Immature natural killer cell (primary cell): ENCODE results near the gene MORF4L1. TPM values are rescaled to one million over a fixed set of nuclear protein-coding genes. Genes with fewer than 3 reads are reported as not detected.
"Not testable (repeated sequence)": the region's sequence is repeated elsewhere in the genome, so short reads cannot be mapped to it uniquely, and the experiment has no call there.

ENCODE experiments used
- DNase-seq, 3 donors: peaks; one replicate each; pipeline ENCODE4 v3.0.0; 2022; ENCODE audit warnings: mixed read lengths in 1 of 3
- H3K27ac Mint-ChIP-seq, 6 donors: one replicate each; pipeline ENCODE4 v1.8.0; 2020; ENCODE audit warnings: mixed read lengths in 6 of 6, mild to moderate bottlenecking in 5 of 6, inconsistent platforms in 4 of 6, moderate library complexity in 3 of 6
- H3K27me3 Mint-ChIP-seq, 3 donors: one replicate each; pipeline ENCODE4 v1.8.0; 2020 to 2021; ENCODE audit warnings: low read depth in 3 of 3, mild to moderate bottlenecking in 3 of 3, mixed read lengths in 3 of 3, moderate library complexity in 3 of 3, inconsistent platforms in 1 of 3
- H3K36me3 Mint-ChIP-seq, 3 donors: one replicate each; pipeline ENCODE4 v1.8.0; 2020; ENCODE audit warnings: mixed read lengths in 3 of 3, inconsistent platforms in 2 of 3, mild to moderate bottlenecking in 2 of 3
- H3K4me1 Mint-ChIP-seq, 2 donors: one replicate each; pipeline ENCODE4 v1.8.0; 2020; ENCODE audit warnings: inconsistent platforms in 2 of 2, mild to moderate bottlenecking in 2 of 2, mixed read lengths in 2 of 2, moderate library complexity in 1 of 2
- H3K4me3 Mint-ChIP-seq, 5 donors: one replicate each; pipeline ENCODE4 v1.8.0; 2020; ENCODE audit warnings: mild to moderate bottlenecking in 5 of 5, mixed read lengths in 5 of 5, inconsistent platforms in 3 of 5, moderate library complexity in 3 of 5
- H3K9me3 Mint-ChIP-seq, 6 donors: one replicate each; pipeline ENCODE4 v1.8.0; 2020; ENCODE audit warnings: mild to moderate bottlenecking in 6 of 6, mixed read lengths in 6 of 6, inconsistent platforms in 4 of 6, moderate library complexity in 3 of 6
- polyA plus RNA-seq, 3 donors: library from polyadenylated mRNA; unstranded; fragments of 300-500 nt; fragmentation: Illumina TruSeq; gene quantifications; one replicate each; pipeline ENCODE4 v1.2.3, GENCODE V29; 2021

Gene MORF4L1
- polyA plus RNA-seq, 3 donors from 2014 or later, result 235 to 280 (median 253) TPM

DNA sequence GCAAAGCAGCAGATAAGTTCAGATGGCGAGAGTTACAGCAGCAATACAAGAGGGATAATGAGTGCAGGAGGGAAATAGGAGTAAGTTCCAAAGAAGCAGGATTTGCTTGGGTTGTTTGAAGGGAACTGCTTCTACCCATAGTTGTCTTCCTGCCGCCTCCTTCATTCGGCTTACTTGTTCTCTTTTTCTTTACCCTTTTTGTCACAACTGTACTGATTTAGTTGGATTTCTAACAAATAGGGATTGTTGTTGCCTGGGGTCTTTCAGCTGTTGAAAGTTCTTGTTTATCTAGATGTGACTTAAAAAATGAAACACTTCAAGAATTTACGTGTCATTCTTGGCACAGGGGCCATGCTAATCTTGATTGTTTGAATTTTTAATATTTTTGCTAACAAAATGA, 25.9 kb downstream of the MORF4L1 start:
- peaks cover 15 to 41% (median 40%) of the 10 kb centered on the region in 3 donors for H3K36me3 Mint-ChIP-seq
- peaks cover 3 to 19% of the 10 kb centered on the region in 2 donors for H3K4me1 Mint-ChIP-seq
- DNase-seq, result no peak
- peak overlapping the region in 1 of 6 donors; percentile 42 for H3K27ac Mint-ChIP-seq
- H3K9me3 Mint-ChIP-seq, result no peaks in the 10 kb centered on the region
- peaks cover 6 to 7% (median 7%) of the 10 kb centered on the region in 3 donors for H3K27me3 Mint-ChIP-seq
- no peak overlapping the region for H3K4me3 Mint-ChIP-seq

GRCh38 chr15:78900819-78901533, 28.3 kb downstream of the MORF4L1 start:
- H3K9me3 Mint-ChIP-seq, H3K27ac Mint-ChIP-seq, H3K4me3 Mint-ChIP-seq, DNase-seq: not testable (repeated sequence)
- peaks cover 5 to 41% (median 38%) of the 10 kb centered on the region in 3 donors for H3K36me3 Mint-ChIP-seq
- H3K27me3 Mint-ChIP-seq, result peaks cover 2 to 11% (median 7%) of the 10 kb centered on the region in 3 donors
- peaks cover 3 to 23% of the 10 kb centered on the region in 2 donors for H3K4me1 Mint-ChIP-seq

- not testable (repeated sequence) for H3K4me3 Mint-ChIP-seq
- Mint-ChIP-seq H3K27ac (peak overlapping the region in 3 of 6 donors; percentile 37 to 69 (median 61)), H3K27me3 (peaks cover 2 to 11% (median 7%) of the 10 kb centered on the region in 3 donors)
Measured at GRCh38 chr15:78902281-78903032, 29.8 kb downstream of the MORF4L1 start.

DNA sequence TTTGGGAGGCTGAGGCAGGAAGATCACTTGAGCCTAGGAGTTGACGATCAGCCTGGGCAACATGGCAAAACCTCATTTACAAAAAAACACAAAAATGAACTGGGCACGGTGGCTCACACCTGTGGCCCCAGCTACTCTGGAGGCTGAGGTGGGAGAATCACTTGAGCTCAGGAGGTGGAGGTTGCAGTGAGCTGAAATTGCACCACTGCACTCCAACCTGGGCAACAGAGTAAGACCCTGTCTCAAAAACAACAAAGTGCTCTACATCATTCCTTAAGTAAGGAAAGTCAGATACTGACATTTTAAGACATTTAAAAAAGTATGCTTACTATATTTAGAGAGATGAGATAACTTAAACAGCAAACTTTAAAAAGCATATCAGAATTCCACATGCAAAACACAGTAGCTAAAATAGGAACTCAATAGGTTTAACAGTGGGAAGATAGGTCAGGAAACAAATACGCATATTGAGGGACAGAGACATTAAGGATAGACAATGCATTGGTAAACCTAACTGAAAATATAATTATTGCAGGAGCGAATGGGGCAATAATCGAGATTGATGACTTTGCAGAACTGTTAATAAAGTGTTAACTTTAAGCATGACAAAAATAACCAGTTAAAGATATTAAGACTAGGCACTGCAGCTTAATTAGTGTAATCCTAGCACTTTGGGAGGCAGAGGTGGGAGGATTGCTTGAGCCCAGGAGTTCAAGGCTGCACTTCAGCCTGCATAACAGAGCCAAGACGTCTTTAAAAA, 32.1 kb downstream of the MORF4L1 start:
- H3K4me1 Mint-ChIP-seq, result peaks cover 3 to 44% of the 10 kb centered on the region in 2 donors
- no peak overlapping the region for H3K4me3 Mint-ChIP-seq
- H3K36me3 Mint-ChIP-seq, result peaks cover 14 to 55% (median 21%) of the 10 kb centered on the region in 3 donors
- peak overlapping the region in 5 of 6 donors; percentile 5 to 59 (median 13) for H3K27ac Mint-ChIP-seq
- H3K9me3 Mint-ChIP-seq, result no peaks in the 10 kb centered on the region
- DNase-seq, result no peak
- peaks cover 2 to 6% (median 4%) of the 10 kb centered on the region in 3 donors for H3K27me3 Mint-ChIP-seq

More at GRCh38 chr15:78902281-78903032, 29.8 kb downstream of the MORF4L1 start:
- Mint-ChIP-seq H3K4me1 (peaks cover 3 to 34% of the 10 kb centered on the region in 2 donors), H3K36me3 (peaks cover 13 to 46% (median 33%) of the 10 kb centered on the region in 3 donors)
- DNase-seq, H3K9me3 Mint-ChIP-seq: not testable (repeated sequence)

DNA sequence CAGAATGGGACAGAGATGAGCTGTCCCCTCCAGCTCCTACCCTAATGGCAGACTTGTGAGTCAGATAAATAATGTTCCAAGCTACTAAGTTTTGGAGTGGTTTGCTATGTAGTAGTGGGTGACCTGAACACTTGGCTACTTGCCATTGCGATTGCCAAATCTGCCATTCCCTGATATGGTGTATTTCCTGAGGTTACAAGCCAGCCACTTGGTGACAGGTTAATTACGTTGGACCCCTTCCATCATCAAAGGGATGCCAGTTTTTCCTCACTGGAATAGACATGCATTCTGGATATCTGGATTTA, 33.6 kb downstream of the MORF4L1 start:
- Mint-ChIP-seq H3K27ac (no peak overlapping the region), H3K9me3 (no peaks in the 10 kb centered on the region), H3K36me3 (peaks cover 14 to 60% (median 24%) of the 10 kb centered on the region in 3 donors), H3K4me1 (peaks cover 14 to 54% of the 10 kb centered on the region in 2 donors), H3K27me3 (peaks cover 2 to 4% (median 2%) of the 10 kb centered on the region in 3 donors), H3K4me3 (no peak overlapping the region)
- DNase-seq, result no peak

DNA sequence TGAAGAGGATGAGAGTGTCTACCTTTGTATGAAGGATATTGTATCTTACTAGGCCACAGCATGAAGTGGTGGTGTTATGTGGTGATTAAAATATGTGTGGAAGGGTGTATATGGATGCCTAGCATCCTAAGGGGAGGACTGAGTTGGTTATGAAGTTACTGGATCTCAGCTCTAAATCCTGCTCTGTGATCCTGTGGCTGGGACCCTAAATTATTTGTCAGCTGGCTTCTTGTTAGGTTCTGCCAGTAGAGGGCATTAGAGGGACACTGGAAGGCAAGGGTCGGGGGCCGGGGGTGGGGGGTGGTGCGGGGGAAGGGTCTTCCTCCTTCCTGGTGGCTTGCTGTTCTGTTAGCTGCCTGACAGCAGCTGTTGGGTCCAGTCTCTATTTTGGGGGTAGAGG, 34.9 kb downstream of the MORF4L1 start:
- Mint-ChIP-seq H3K36me3 (peaks cover 13 to 57% (median 16%) of the 10 kb centered on the region in 3 donors), H3K4me1 (peaks cover 14 to 61% of the 10 kb centered on the region in 2 donors), H3K4me3 (no peak overlapping the region), H3K27me3 (peaks cover 0 to 4% (median 2%) of the 10 kb centered on the region in 3 donors), H3K27ac (peak overlapping the region in 2 of 6 donors; percentile 15 to 43), H3K9me3 (no peaks in the 10 kb centered on the region)
- DNase-seq, result no peak

- no peak for DNase-seq
- peaks cover 11 to 54% (median 13%) of the 10 kb centered on the region in 3 donors for H3K36me3 Mint-ChIP-seq
- peaks cover 0 to 4% (median 2%) of the 10 kb centered on the region in 3 donors for H3K27me3 Mint-ChIP-seq
- peaks cover 16 to 63% of the 10 kb centered on the region in 2 donors for H3K4me1 Mint-ChIP-seq
- no peak overlapping the region for H3K4me3 Mint-ChIP-seq
- H3K9me3 Mint-ChIP-seq, result no peaks in the 10 kb centered on the region
- peak overlapping the region in 3 of 6 donors; percentile 26 to 76 (median 39) for H3K27ac Mint-ChIP-seq
Measured at GRCh38 chr15:78909160-78909695, 36.5 kb downstream of the MORF4L1 start.

- peaks cover 0 to 4% (median 2%) of the 10 kb centered on the region in 3 donors for H3K27me3 Mint-ChIP-seq
- H3K4me3 Mint-ChIP-seq, result no peak overlapping the region
- H3K27ac Mint-ChIP-seq, result peak overlapping the region in 5 of 6 donors; percentile 17 to 68 (median 46)
- H3K4me1 Mint-ChIP-seq, result peaks cover 18 to 60% of the 10 kb centered on the region in 2 donors
- H3K9me3 Mint-ChIP-seq, result no peaks in the 10 kb centered on the region
- peaks cover 9 to 51% (median 13%) of the 10 kb centered on the region in 3 donors for H3K36me3 Mint-ChIP-seq
- DNase-seq, result peak in 1 of 3 donors; percentile 16
Measured at GRCh38 chr15:78909791-78910228, 37.1 kb downstream of the MORF4L1 start.

DNA sequence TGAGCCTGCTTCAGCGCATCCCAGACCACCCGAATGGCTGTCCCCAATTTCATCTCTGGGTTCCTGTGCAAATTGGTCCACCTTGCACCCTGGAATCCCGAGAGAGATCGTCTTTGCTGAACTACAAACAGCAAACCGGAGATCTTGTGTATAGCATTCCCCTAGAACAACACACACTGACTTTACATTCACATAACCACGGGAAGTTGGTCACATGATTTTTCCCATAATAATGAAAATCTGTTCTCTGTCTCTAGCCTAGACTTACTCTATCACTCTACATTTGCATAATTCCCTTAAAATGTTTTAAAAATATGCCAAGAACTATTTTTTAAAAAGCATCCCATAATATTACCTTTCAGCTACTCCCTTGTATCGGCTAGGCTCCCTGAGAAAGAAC, 37.6 kb downstream of the MORF4L1 start:
- Mint-ChIP-seq H3K4me3 (no peak overlapping the region), H3K27me3 (peaks cover 0 to 4% (median 2%) of the 10 kb centered on the region in 3 donors), H3K36me3 (peaks cover 8 to 48% (median 13%) of the 10 kb centered on the region in 3 donors), H3K27ac (peak overlapping the region in 5 of 6 donors; percentile 17 to 68 (median 46)), H3K4me1 (peaks cover 18 to 57% of the 10 kb centered on the region in 2 donors), H3K9me3 (no peaks in the 10 kb centered on the region)
- DNase-seq, result no peak

- Mint-ChIP-seq H3K36me3 (peaks cover 6 to 37% (median 8%) of the 10 kb centered on the region in 3 donors), H3K4me1 (peaks cover 18 to 55% of the 10 kb centered on the region in 2 donors), H3K4me3 (no peak overlapping the region), H3K27me3 (peaks cover 0 to 2% (median 0%) of the 10 kb centered on the region in 3 donors), H3K9me3 (no peaks in the 10 kb centered on the region), H3K27ac (peak overlapping the region in 1 of 6 donors; percentile 41)
- DNase-seq, result no peak
Measured at GRCh38 chr15:78912316-78912715, 39.6 kb downstream of the MORF4L1 start.

DNA sequence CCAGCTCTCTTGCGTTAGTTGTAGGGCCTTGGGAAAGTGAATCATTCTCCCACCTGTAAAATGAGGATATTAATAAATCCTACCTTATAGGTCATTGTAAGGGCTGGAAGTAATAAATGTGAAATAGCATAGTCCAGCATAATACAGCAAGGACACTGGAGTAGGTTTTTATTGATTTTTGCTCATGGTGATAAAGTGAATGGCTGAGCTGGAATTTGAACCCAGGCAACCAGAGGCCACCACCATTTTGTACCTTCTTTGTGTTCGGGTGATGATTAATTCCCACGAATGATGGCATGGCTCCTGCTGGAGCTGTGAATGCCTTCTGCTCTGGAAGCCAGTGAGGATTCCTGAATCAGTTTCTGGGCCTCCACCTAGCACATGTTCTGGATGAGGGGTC, 40.3 kb downstream of the MORF4L1 start:
- Mint-ChIP-seq H3K36me3 (peaks cover 3 to 32% (median 8%) of the 10 kb centered on the region in 3 donors), H3K4me1 (peaks cover 18 to 48% of the 10 kb centered on the region in 2 donors), H3K4me3 (no peak overlapping the region), H3K27ac (peak overlapping the region in 3 of 6 donors; percentile 7 to 46 (median 41)), H3K9me3 (no peaks in the 10 kb centered on the region), H3K27me3 (peaks cover 0 to 2% (median 0%) of the 10 kb centered on the region in 3 donors)
- DNase-seq, result no peak

DNA sequence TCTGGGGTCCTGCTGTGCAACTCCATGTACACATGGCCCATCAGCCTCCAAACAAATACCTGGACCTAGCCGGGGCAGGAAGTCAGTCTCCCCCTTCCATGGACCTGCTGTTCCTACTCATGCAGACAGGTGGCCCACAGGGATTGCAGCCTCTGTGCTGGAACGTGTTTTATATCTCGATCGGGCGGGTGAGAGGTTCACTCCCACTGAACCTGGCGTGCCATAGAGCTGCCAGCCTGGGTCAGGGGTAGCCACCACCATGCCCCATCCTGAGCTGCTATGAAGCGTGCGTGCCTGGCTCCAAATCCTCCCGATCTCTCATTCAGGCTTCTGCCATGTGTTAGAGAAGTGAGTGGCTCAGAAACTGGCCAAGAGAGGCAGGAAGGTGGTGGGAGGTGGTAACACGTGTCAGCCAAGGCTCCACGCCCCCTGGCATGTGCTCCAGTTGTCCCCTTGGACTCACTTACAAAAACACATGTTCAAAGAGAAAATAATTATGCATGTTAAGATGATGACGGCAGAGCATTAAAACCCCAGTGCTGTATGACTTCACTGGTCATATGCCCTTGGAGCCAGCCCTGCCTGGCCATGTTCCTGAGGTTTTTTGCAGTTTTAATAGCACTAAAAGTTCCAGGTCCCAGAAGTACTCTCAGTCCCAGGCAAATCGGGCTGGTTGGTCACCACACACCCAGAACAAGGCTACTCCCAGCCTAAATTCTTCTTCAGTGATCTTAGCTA, 41.5 kb downstream of the MORF4L1 start:
- H3K27me3 Mint-ChIP-seq, result no peaks in the 10 kb centered on the region
- peak overlapping the region in 4 of 6 donors; percentile 26 to 83 (median 30) for H3K27ac Mint-ChIP-seq
- H3K4me1 Mint-ChIP-seq, result peaks cover 18 to 40% of the 10 kb centered on the region in 2 donors
- no peaks in the 10 kb centered on the region for H3K9me3 Mint-ChIP-seq
- H3K4me3 Mint-ChIP-seq, result no peak overlapping the region
- DNase-seq, result no peak
- H3K36me3 Mint-ChIP-seq, result peaks cover 3 to 24% (median 8%) of the 10 kb centered on the region in 3 donors
